Endothelial cell of umbilical vein (primary cell): ENCODE results near the gene PLA2G4E. TPM values are rescaled to one million over a fixed set of nuclear protein-coding genes. Genes with fewer than 3 reads are reported as not detected.
A peak's percentile ranks its signal among the peaks of the same experiment; 100 is the strongest.

ENCODE experiments used
- BruUV-seq: library from RNA; stranded (reverse); fragments of 400-500 nt; replicated peaks from 2 replicates; lab custom pipeline; 2021; lab: Mats Ljungman, UMichigan
- CTCF ChIA-PET: fragments of 300-600, 350-600 bp; sonication (Branson Sonifier 250); formaldehyde crosslinking; loops from one replicate; lab custom pipeline; 2021; ENCODE audit warnings: antibody characterized with exemption, inconsistent platforms; lab: Charles Lee
- POLR2A ChIA-PET: fragments of 300-600, 350-600 bp; sonication (Branson Sonifier 250); formaldehyde crosslinking; loops from one replicate; lab custom pipeline; 2021; ENCODE audit warnings: antibody characterized with exemption, inconsistent platforms; lab: Charles Lee
- DNase-seq: peaks from one replicate; pipeline ENCODE4 v3.0.0-alpha.2; 2011; ENCODE audit warnings: low read depth, low spot score
- FAIRE-seq: peaks from 2 replicates; lab custom pipeline; 2011; peaks lifted over from hg19 to GRCh38; lab: Jason Lieb, UNC
- H2AFZ ChIP-seq: 2 replicates; pipeline ENCODE4 v1.6.0; 2012; ENCODE audit warnings: low read depth, low read length, control low read depth, inconsistent platforms
- H3K27ac ChIP-seq: 2 replicates; pipeline ENCODE4 v1.5.1; 2011; ENCODE audit warnings: low read depth, mild to moderate bottlenecking, control low read depth, low read length, moderate library complexity; ENCODE audit not compliant: insufficient read depth
- H3K27me3 ChIP-seq, 2 experiments: 2 replicates each; pipeline versions ENCODE4 v1.6.0 to v1.6.1; 2011; ENCODE audit warnings: low read length in 2 of 2, mixed read lengths in 1 of 2; ENCODE audit not compliant: control insufficient read depth in 2 of 2, insufficient read depth in 2 of 2
- H3K36me3 ChIP-seq, 2 experiments: 2 replicates in 1 of 2; 3 replicates in 1 of 2; pipeline ENCODE4 v1.5.1; 2011; ENCODE audit warnings: low read length in 2 of 2, mild to moderate bottlenecking in 1 of 2, moderate library complexity in 1 of 2; ENCODE audit not compliant: control insufficient read depth in 2 of 2, insufficient read depth in 2 of 2; ENCODE audit errors: extremely low read depth in 1 of 2
- H3K4me1 ChIP-seq: 3 replicates; pipeline ENCODE4 v1.5.1; 2011; ENCODE audit warnings: mild to moderate bottlenecking, low read length; ENCODE audit not compliant: control insufficient read depth, insufficient read depth; ENCODE audit errors: extremely low read depth
- H3K4me2 ChIP-seq: 2 replicates; pipeline ENCODE4 v1.6.1; 2011; ENCODE audit warnings: low read length, control low read depth, mixed read lengths; ENCODE audit not compliant: insufficient read depth
- H3K4me3 ChIP-seq, 3 experiments: fragments of 200-600 bp in 1 of 3; sonication (generic), shearing (Covaris generic) in 1 of 3; replicated peaks in 1 of 3; 2 replicates each; pipeline ENCODE4 v1.5.1; 2011 to 2016; ENCODE audit warnings: control low read depth in 3 of 3, low read length in 3 of 3, mild to moderate bottlenecking in 2 of 3, inconsistent platforms in 1 of 3, low read depth in 1 of 3, moderate library complexity in 1 of 3; ENCODE audit not compliant: insufficient read depth in 1 of 3
- H3K79me2 ChIP-seq: 2 replicates; pipeline ENCODE4 v1.6.0; 2012; ENCODE audit warnings: low read length, inconsistent platforms; ENCODE audit not compliant: control insufficient read depth, insufficient read depth
- H3K9ac ChIP-seq: replicated peaks from 2 replicates; pipeline ENCODE3; 2011; ENCODE audit warnings: low read length, control low read depth; ENCODE audit not compliant: insufficient read depth; ENCODE audit errors: extremely low read depth
- H3K9me1 ChIP-seq: replicated peaks from 3 replicates; pipeline ENCODE4 v1.6.0; 2011; ENCODE audit warnings: mild to moderate bottlenecking, low read length; ENCODE audit not compliant: control insufficient read depth, insufficient read depth; ENCODE audit errors: extremely low read depth
- H3K9me3 ChIP-seq: replicated peaks from 2 replicates; pipeline ENCODE4 v1.5.1; 2012; ENCODE audit warnings: low read length, inconsistent platforms; ENCODE audit not compliant: control insufficient read depth, insufficient read depth
- H4K20me1 ChIP-seq: replicated peaks from 2 replicates; pipeline ENCODE3; 2011; ENCODE audit warnings: mild to moderate bottlenecking, low read length; ENCODE audit not compliant: control insufficient read depth, insufficient read depth; ENCODE audit errors: extremely low read depth
- CTCF ChIP-seq, 2 donors: IDR thresholded peaks; 1 replicate in 1 of 2; 2 replicates in 1 of 2; pipeline ENCODE4 v1.5.1; 2011; ENCODE audit warnings: low read length in 2 of 2, mild to moderate bottlenecking in 2 of 2, moderate library complexity in 2 of 2, control low read depth in 1 of 2, inconsistent platforms in 1 of 2, low read depth in 1 of 2; ENCODE audit not compliant: insufficient read depth in 1 of 2; ENCODE audit errors: extremely low read depth in 1 of 2
- EZH2 ChIP-seq: IDR thresholded peaks from 2 replicates; pipeline ENCODE4 v1.6.1; 2012; ENCODE audit warnings: borderline replicate concordance, low read depth, mild to moderate bottlenecking, moderate library complexity, low read length, inconsistent platforms; ENCODE audit not compliant: severe bottlenecking
- FOS ChIP-seq: IDR thresholded peaks from 2 replicates; pipeline ENCODE4 v1.6.1; 2011; ENCODE audit warnings: mild to moderate bottlenecking, low read length, moderate library complexity, borderline replicate concordance; ENCODE audit not compliant: insufficient read depth
- GATA2 ChIP-seq: IDR thresholded peaks from 2 replicates; pipeline ENCODE4 v1.7.0; 2011; ENCODE audit warnings: low read depth, mild to moderate bottlenecking, moderate library complexity, mixed read lengths, low read length; ENCODE audit not compliant: insufficient read length, insufficient read depth
- JUN ChIP-seq: IDR thresholded peaks from 2 replicates; pipeline ENCODE4 v1.6.1; 2011; ENCODE audit warnings: borderline replicate concordance, low read depth; ENCODE audit not compliant: insufficient read length, insufficient read depth
- MAX ChIP-seq: IDR thresholded peaks from 2 replicates; pipeline ENCODE4 v1.6.1; 2011; ENCODE audit not compliant: insufficient read depth, insufficient read length
- MYC ChIP-seq: IDR thresholded peaks from one replicate; pipeline ENCODE4 v1.6.1; 2011; ENCODE audit warnings: mild to moderate bottlenecking, low read depth, low read length
- POLR2A ChIP-seq: IDR thresholded peaks from 2 replicates; pipeline ENCODE4 v1.6.1; 2012; ENCODE audit warnings: low read depth, mild to moderate bottlenecking, control low read depth, low read length
- POLR2AphosphoS5 ChIP-seq: IDR thresholded peaks from 2 replicates; pipeline ENCODE4 v1.6.1; 2012; ENCODE audit warnings: low read depth, mild to moderate bottlenecking, control low read depth, low read length, moderate library complexity; ENCODE audit not compliant: insufficient read depth
- dilution Hi-C: fragments of 300-500 bp; cut with MboI; formaldehyde crosslinking; loops from one replicate; pipeline ENCODE4 v1.15.0; 2019; ENCODE audit warnings: low sequenced_read_pairs; ENCODE audit not compliant: extremely low pct_ligation_motif_present
- intact Hi-C: fragments of 100-400 bp; cut with micrococcal nuclease; formaldehyde crosslinking; loops from one replicate; pipeline ENCODE4 v1.10.0; 2022
- polyA plus RNA-seq, 4 experiments: library from polyadenylated mRNA; depleted of rRNA in 3 of 4; stranded (reverse) in 3 of 4; unstranded in 1 of 4; fragments of >200 nt; gene quantifications; 2 replicates each; pipeline versions ENCODE4 v1.2.1 to v1.2.3, GENCODE V29; 2011 to 2012; ENCODE audit warnings: missing spikeins in 1 of 4
- total RNA-seq: library from RNA; stranded (reverse); gene quantifications from 2 replicates; pipeline ENCODE4 v1.2.3, GENCODE V29; 2021

Gene PLA2G4E
- total and polyA plus RNA-seq, 2 donors (not counting 3 experiments of a cell fraction or from before 2014, with no cell fraction given) = not detected

GRCh38 chr15:41972253-41973242 is 48.3 kb downstream of the PLA2G4E start, which contains the start of gene EHD4:
Gene EHD4 (minus strand): TSS chr15:41972557. CDS start chr15:41972494, 63 bp downstream.
- H3K36me3 ChIP-seq = no peaks in the 10 kb centered on the region
- BruUV-seq = TSS peak; percentile 11
- H3K27me3 ChIP-seq = no peaks in the 10 kb centered on the region
- CTCF ChIA-PET = interaction anchor here (0.8 to 7.1 kb wide), 17 partner anchors 9 to 200 kb away, joined by 3 to 44 read pairs (median 6); no protein-coding TSS in a partner anchor
- H3K27ac ChIP-seq = peak within 1 kb of the TSS; percentile 69
- no peak for TF ChIP-seq EZH2
- TF ChIP-seq MAX = no peak
- peak; percentile 98 for TF ChIP-seq POLR2AphosphoS5
- no peak for TF ChIP-seq GATA2
- no peak for TF ChIP-seq MYC
- peak; percentile 98 for TF ChIP-seq POLR2A
- TF ChIP-seq FOS = no peak
- peak; percentile 23 to 41 for TF ChIP-seq CTCF (IDR thresholded peaks at IDR 0.05; ENCODE audit: extremely low read depth in 1 of 2, insufficient read depth in 1 of 2, low read depth in 1 of 2, low read length in 2 of 2)
- TF ChIP-seq JUN = no peak
- H3K4me3 ChIP-seq = peak within 1 kb of the TSS; percentile 84 to 100 (median 97)
- peaks cover 35% of the 10 kb centered on the region for H3K4me1 ChIP-seq
- H3K9ac ChIP-seq = peak within 1 kb of the TSS; percentile 78
- POLR2A ChIA-PET = interaction anchor here (0.9 to 1.8 kb wide), 4 partner anchors 14 to 50 kb away, joined by 3 to 11 read pairs (median 8); no protein-coding TSS in a partner anchor
- intact Hi-C loops = loop anchor here (1.0 to 5.0 kb wide), 5 partner anchors 28 to 200 kb away; partner anchors contain the start of gene MAPKBP1
- dilution Hi-C loops = no loop called here
- FAIRE-seq = peak; percentile 88
- peak within 1 kb of the TSS; percentile 66 for H2AFZ ChIP-seq
- no peaks in the 10 kb centered on the region for H3K9me1 ChIP-seq
- H3K4me2 ChIP-seq = peak within 1 kb of the TSS; percentile 90
- no peaks in the 10 kb centered on the region for H3K9me3 ChIP-seq
- no peaks in the 10 kb centered on the region for H4K20me1 ChIP-seq
- peak; percentile 98 for DNase-seq
- H3K79me2 ChIP-seq = peaks cover 48% of the 10 kb centered on the region
